ENCODE results near the gene PRSS27. TPM values are rescaled to one million over a fixed set of nuclear protein-coding genes. Genes with fewer than 3 reads are reported as not detected.

PRSS27 gene
- polyA plus RNA-seq, 1 donor (not counting 4 experiments of a cell fraction or from before 2014, with no cell fraction given) = 0.20 TPM

- peaks cover 36% of the 10 kb centered on the region for H4K20me1 ChIP-seq (ENCODE audit: control insufficient read depth, extremely low read depth, insufficient read depth, low read length)
- no peak overlapping the region for H3K9ac ChIP-seq (ENCODE audit: control insufficient read depth, extremely low read depth, insufficient read depth, low read length)
- no peak overlapping the region for H3K27ac ChIP-seq (ENCODE audit: control insufficient read depth, insufficient read depth, low read length)
- no peak overlapping the region for H3K4me2 ChIP-seq (ENCODE audit: control insufficient read depth, extremely low read depth, insufficient read depth, low read depth, low read length)
- dilution Hi-C loops (cut with MboI; ENCODE audit: extremely low pct_ligation_motif_present, low sequenced_read_pairs) = no loop called here
- H2AFZ ChIP-seq (ENCODE audit: control insufficient read depth, low read length) = no peak overlapping the region
- H3K27me3 ChIP-seq (ENCODE audit: control insufficient read depth, extremely low read depth, insufficient read depth, low read length) = no peaks in the 10 kb centered on the region
- no peaks in the 10 kb centered on the region for H3K4me1 ChIP-seq (ENCODE audit: control insufficient read depth, extremely low read depth, insufficient read depth, low read length)
- H3K9me3 ChIP-seq (ENCODE audit: control insufficient read depth, low read depth, low read length) = no peaks in the 10 kb centered on the region
- TF ChIP-seq EZH2 (IDR thresholded peaks at IDR 0.05; ENCODE audit: low read length) = no peak
- TF ChIP-seq CTCF (optimal IDR thresholded peaks at IDR 0.05 in 1 of 3, IDR thresholded peaks at IDR 0.05 in 1 of 3, conservative IDR thresholded peaks at IDR 0.05 in 1 of 3; ENCODE audit: extremely low read depth in 1 of 3, insufficient read depth in 2 of 3, low read length in 3 of 3) = no peak
- H3K79me2 ChIP-seq (ENCODE audit: control insufficient read depth, insufficient read depth, low read length) = peaks cover 94% of the 10 kb centered on the region
- H3K4me3 ChIP-seq (ENCODE audit: control insufficient read depth in 2 of 3, extremely low read depth in 1 of 3, insufficient read depth in 2 of 3, low read depth in 1 of 3, low read length in 3 of 3) = no peak overlapping the region
- peaks cover 62 to 97% of the 10 kb centered on the region in 2 experiments for H3K36me3 ChIP-seq (ENCODE audit: control insufficient read depth in 2 of 2, extremely low read depth in 1 of 2, insufficient read depth in 2 of 2, low read length in 2 of 2)
- DNase-seq (ENCODE audit: low read depth, low spot score) = no peak
- FAIRE-seq = no peak
- H3K9me1 ChIP-seq (ENCODE audit: control insufficient read depth, extremely low read depth, insufficient read depth, low read length) = peaks cover 4% of the 10 kb centered on the region
Observed at GRCh38 chr16:2761472-2761871, 41.4 kb upstream of the PRSS27 start.

GRCh38 chr16:2757344-2757743 is 37.3 kb upstream of the PRSS27 start:
- no peak for FAIRE-seq
- no peak overlapping the region for H3K4me2 ChIP-seq (ENCODE audit: control insufficient read depth, extremely low read depth, insufficient read depth, low read depth, low read length)
- peaks cover 37 to 62% of the 10 kb centered on the region in 2 experiments for H3K36me3 ChIP-seq (ENCODE audit: control insufficient read depth in 2 of 2, extremely low read depth in 1 of 2, insufficient read depth in 2 of 2, low read length in 2 of 2)
- H3K9me1 ChIP-seq (ENCODE audit: control insufficient read depth, extremely low read depth, insufficient read depth, low read length) = peaks cover 6% of the 10 kb centered on the region
- no peaks in the 10 kb centered on the region for H3K9me3 ChIP-seq (ENCODE audit: control insufficient read depth, low read depth, low read length)
- peaks cover 91% of the 10 kb centered on the region for H3K79me2 ChIP-seq (ENCODE audit: control insufficient read depth, insufficient read depth, low read length)
- no peaks in the 10 kb centered on the region for H3K27me3 ChIP-seq (ENCODE audit: control insufficient read depth, extremely low read depth, insufficient read depth, low read length)
- H3K27ac ChIP-seq (ENCODE audit: control insufficient read depth, insufficient read depth, low read length) = no peak overlapping the region
- H3K9ac ChIP-seq (ENCODE audit: control insufficient read depth, extremely low read depth, insufficient read depth, low read length) = no peak overlapping the region
- no peak for TF ChIP-seq CTCF (optimal IDR thresholded peaks at IDR 0.05 in 1 of 3, IDR thresholded peaks at IDR 0.05 in 1 of 3, conservative IDR thresholded peaks at IDR 0.05 in 1 of 3; ENCODE audit: extremely low read depth in 1 of 3, insufficient read depth in 2 of 3, low read length in 3 of 3)
- TF ChIP-seq EZH2 (IDR thresholded peaks at IDR 0.05; ENCODE audit: low read length) = no peak
- no peak for DNase-seq (ENCODE audit: low read depth, low spot score)
- dilution Hi-C loops (cut with MboI; ENCODE audit: extremely low pct_ligation_motif_present, low sequenced_read_pairs) = no loop called here
- H3K4me3 ChIP-seq (ENCODE audit: control insufficient read depth in 2 of 3, extremely low read depth in 1 of 3, insufficient read depth in 2 of 3, low read depth in 1 of 3, low read length in 3 of 3) = no peak overlapping the region
- H4K20me1 ChIP-seq (ENCODE audit: control insufficient read depth, extremely low read depth, insufficient read depth, low read length) = peaks cover 56% of the 10 kb centered on the region
- H3K4me1 ChIP-seq (ENCODE audit: control insufficient read depth, extremely low read depth, insufficient read depth, low read length) = peaks cover 15% of the 10 kb centered on the region
- no peak overlapping the region for H2AFZ ChIP-seq (ENCODE audit: control insufficient read depth, low read length)
